ENCODE results near the gene TTYH3. TPM values are rescaled to one million over a fixed set of nuclear protein-coding genes. Genes with fewer than 3 reads are reported as not detected.

TTYH3 gene
- total and polyA plus RNA-seq, 2 of the 13 experiments (the other 11 are each of a cell fraction or from before 2014, with no cell fraction given) = 26.3 to 50.0 TPM

- TF ChIP-seq ZHX2 (IDR thresholded peaks at IDR 0.05; ENCODE audit: low read depth) = no peak
- no peak for TF ChIP-seq ZHX2 (CRISPR knock-in tag; IDR thresholded peaks at IDR 0.05; ENCODE audit: borderline replicate concordance)
- peak; percentile 88; the same call in 1 of the 2 replicates for TF ChIP-seq THRA (CRISPR knock-in tag; IDR thresholded peaks at IDR 0.05; ENCODE audit: borderline replicate concordance)
- peak; percentile 95 for TF ChIP-seq ZNF414 (CRISPR knock-in tag; IDR thresholded peaks at IDR 0.05)
- TF ChIP-seq HOXA9 (CRISPR knock-in tag; IDR thresholded peaks at IDR 0.05; ENCODE audit: borderline replicate concordance) = 0 out of 2 replicates have a peak, but pooled peaks have one; percentile 60
- TF ChIP-seq MAF1 (CRISPR knock-in tag; IDR thresholded peaks at IDR 0.05; ENCODE audit: borderline replicate concordance) = 0 out of 2 replicates have a peak, but pooled peaks have one; percentile 70
- TF ChIP-seq ZBTB7B (CRISPR knock-in tag; IDR thresholded peaks at IDR 0.05) = peak; percentile 72
- TF ChIP-seq ZNF773 (CRISPR knock-in tag; IDR thresholded peaks at IDR 0.05; ENCODE audit: borderline replicate concordance) = no peak; the same call in 1 of the 2 replicates
- 0 out of 2 replicates have a peak, but pooled peaks have one; percentile 24 for TF ChIP-seq NFAT5 (CRISPR knock-in tag; IDR thresholded peaks at IDR 0.05)
- TF ChIP-seq ZNF431 (CRISPR knock-in tag; IDR thresholded peaks at IDR 0.05; ENCODE audit: borderline replicate concordance, low read depth) = peak; percentile 98; the same call in 1 of the 2 replicates
- peak; percentile 99 for TF ChIP-seq ERF (CRISPR knock-in tag; IDR thresholded peaks at IDR 0.05)
- peak; percentile 85 for TF ChIP-seq SOX5 (CRISPR knock-in tag; IDR thresholded peaks at IDR 0.05; ENCODE audit: borderline replicate concordance)
- peak; percentile 73; the same call in 1 of the 2 replicates for TF ChIP-seq KLF12 (CRISPR knock-in tag; IDR thresholded peaks at IDR 0.05; ENCODE audit: borderline replicate concordance)
These were observed 31.5 kb downstream of the TTYH3 start (continued) for GRCh38 chr7:2663121-2663886.

Data from HepG2 (cell line).